Endothelial cell of umbilical vein (primary cell): ENCODE measurements around the gene DNMT3L. TPM values are rescaled to one million over a fixed set of nuclear protein-coding genes. Genes with fewer than 3 reads are reported as not detected.

Source experiments
- BruUV-seq: library from RNA; stranded (reverse); fragments of 400-500 nt; replicated peaks from 2 replicates; lab custom pipeline; 2021; lab: Mats Ljungman, UMichigan
- CTCF ChIA-PET: fragments of 300-600, 350-600 bp; sonication (Branson Sonifier 250); formaldehyde crosslinking; loops from one replicate; lab custom pipeline; 2021; ENCODE audit warnings: antibody characterized with exemption, inconsistent platforms; lab: Charles Lee
- POLR2A ChIA-PET: fragments of 300-600, 350-600 bp; sonication (Branson Sonifier 250); formaldehyde crosslinking; loops from one replicate; lab custom pipeline; 2021; ENCODE audit warnings: antibody characterized with exemption, inconsistent platforms; lab: Charles Lee
- DNase-seq: peaks from one replicate; pipeline ENCODE4 v3.0.0-alpha.2; 2011; ENCODE audit warnings: low read depth, low spot score
- FAIRE-seq: peaks from 2 replicates; lab custom pipeline; 2011; peaks lifted over from hg19 to GRCh38; lab: Jason Lieb, UNC
- H2AFZ ChIP-seq: 2 replicates; pipeline ENCODE4 v1.6.0; 2012; ENCODE audit warnings: low read depth, low read length, control low read depth, inconsistent platforms
- H3K27ac ChIP-seq: 2 replicates; pipeline ENCODE4 v1.5.1; 2011; ENCODE audit warnings: low read depth, mild to moderate bottlenecking, control low read depth, low read length, moderate library complexity; ENCODE audit not compliant: insufficient read depth
- H3K27me3 ChIP-seq, 2 experiments: 2 replicates each; pipeline versions ENCODE4 v1.6.0 to v1.6.1; 2011; ENCODE audit warnings: low read length in 2 of 2, mixed read lengths in 1 of 2; ENCODE audit not compliant: control insufficient read depth in 2 of 2, insufficient read depth in 2 of 2
- H3K36me3 ChIP-seq, 2 experiments: 2 replicates in 1 of 2; 3 replicates in 1 of 2; pipeline ENCODE4 v1.5.1; 2011; ENCODE audit warnings: low read length in 2 of 2, mild to moderate bottlenecking in 1 of 2, moderate library complexity in 1 of 2; ENCODE audit not compliant: control insufficient read depth in 2 of 2, insufficient read depth in 2 of 2; ENCODE audit errors: extremely low read depth in 1 of 2
- H3K4me1 ChIP-seq: 3 replicates; pipeline ENCODE4 v1.5.1; 2011; ENCODE audit warnings: mild to moderate bottlenecking, low read length; ENCODE audit not compliant: control insufficient read depth, insufficient read depth; ENCODE audit errors: extremely low read depth
- H3K4me2 ChIP-seq: 2 replicates; pipeline ENCODE4 v1.6.1; 2011; ENCODE audit warnings: low read length, control low read depth, mixed read lengths; ENCODE audit not compliant: insufficient read depth
- H3K4me3 ChIP-seq, 3 experiments: fragments of 200-600 bp in 1 of 3; sonication (generic), shearing (Covaris generic) in 1 of 3; replicated peaks in 1 of 3; 2 replicates each; pipeline ENCODE4 v1.5.1; 2011 to 2016; ENCODE audit warnings: control low read depth in 3 of 3, low read length in 3 of 3, mild to moderate bottlenecking in 2 of 3, inconsistent platforms in 1 of 3, low read depth in 1 of 3, moderate library complexity in 1 of 3; ENCODE audit not compliant: insufficient read depth in 1 of 3
- H3K79me2 ChIP-seq: 2 replicates; pipeline ENCODE4 v1.6.0; 2012; ENCODE audit warnings: low read length, inconsistent platforms; ENCODE audit not compliant: control insufficient read depth, insufficient read depth
- H3K9ac ChIP-seq: replicated peaks from 2 replicates; pipeline ENCODE3; 2011; ENCODE audit warnings: low read length, control low read depth; ENCODE audit not compliant: insufficient read depth; ENCODE audit errors: extremely low read depth
- H3K9me1 ChIP-seq: replicated peaks from 3 replicates; pipeline ENCODE4 v1.6.0; 2011; ENCODE audit warnings: mild to moderate bottlenecking, low read length; ENCODE audit not compliant: control insufficient read depth, insufficient read depth; ENCODE audit errors: extremely low read depth
- H3K9me3 ChIP-seq: replicated peaks from 2 replicates; pipeline ENCODE4 v1.5.1; 2012; ENCODE audit warnings: low read length, inconsistent platforms; ENCODE audit not compliant: control insufficient read depth, insufficient read depth
- H4K20me1 ChIP-seq: replicated peaks from 2 replicates; pipeline ENCODE3; 2011; ENCODE audit warnings: mild to moderate bottlenecking, low read length; ENCODE audit not compliant: control insufficient read depth, insufficient read depth; ENCODE audit errors: extremely low read depth
- CTCF ChIP-seq, 2 donors: IDR thresholded peaks; 1 replicate in 1 of 2; 2 replicates in 1 of 2; pipeline ENCODE4 v1.5.1; 2011; ENCODE audit warnings: low read length in 2 of 2, mild to moderate bottlenecking in 2 of 2, moderate library complexity in 2 of 2, control low read depth in 1 of 2, inconsistent platforms in 1 of 2, low read depth in 1 of 2; ENCODE audit not compliant: insufficient read depth in 1 of 2; ENCODE audit errors: extremely low read depth in 1 of 2
- EZH2 ChIP-seq: IDR thresholded peaks from 2 replicates; pipeline ENCODE4 v1.6.1; 2012; ENCODE audit warnings: borderline replicate concordance, low read depth, mild to moderate bottlenecking, moderate library complexity, low read length, inconsistent platforms; ENCODE audit not compliant: severe bottlenecking
- FOS ChIP-seq: IDR thresholded peaks from 2 replicates; pipeline ENCODE4 v1.6.1; 2011; ENCODE audit warnings: mild to moderate bottlenecking, low read length, moderate library complexity, borderline replicate concordance; ENCODE audit not compliant: insufficient read depth
- GATA2 ChIP-seq: IDR thresholded peaks from 2 replicates; pipeline ENCODE4 v1.7.0; 2011; ENCODE audit warnings: low read depth, mild to moderate bottlenecking, moderate library complexity, mixed read lengths, low read length; ENCODE audit not compliant: insufficient read length, insufficient read depth
- JUN ChIP-seq: IDR thresholded peaks from 2 replicates; pipeline ENCODE4 v1.6.1; 2011; ENCODE audit warnings: borderline replicate concordance, low read depth; ENCODE audit not compliant: insufficient read length, insufficient read depth
- MYC ChIP-seq: IDR thresholded peaks from one replicate; pipeline ENCODE4 v1.6.1; 2011; ENCODE audit warnings: mild to moderate bottlenecking, low read depth, low read length
- POLR2A ChIP-seq: IDR thresholded peaks from 2 replicates; pipeline ENCODE4 v1.6.1; 2012; ENCODE audit warnings: low read depth, mild to moderate bottlenecking, control low read depth, low read length
- POLR2AphosphoS5 ChIP-seq: IDR thresholded peaks from 2 replicates; pipeline ENCODE4 v1.6.1; 2012; ENCODE audit warnings: low read depth, mild to moderate bottlenecking, control low read depth, low read length, moderate library complexity; ENCODE audit not compliant: insufficient read depth
- dilution Hi-C: fragments of 300-500 bp; cut with MboI; formaldehyde crosslinking; loops from one replicate; pipeline ENCODE4 v1.15.0; 2019; ENCODE audit warnings: low sequenced_read_pairs; ENCODE audit not compliant: extremely low pct_ligation_motif_present
- intact Hi-C: fragments of 100-400 bp; cut with micrococcal nuclease; formaldehyde crosslinking; loops from one replicate; pipeline ENCODE4 v1.10.0; 2022
- polyA plus RNA-seq, 4 experiments: library from polyadenylated mRNA; depleted of rRNA in 3 of 4; stranded (reverse) in 3 of 4; unstranded in 1 of 4; fragments of >200 nt; gene quantifications; 2 replicates each; pipeline versions ENCODE4 v1.2.1 to v1.2.3, GENCODE V29; 2011 to 2012; ENCODE audit warnings: missing spikeins in 1 of 4
- total RNA-seq: library from RNA; stranded (reverse); gene quantifications from 2 replicates; pipeline ENCODE4 v1.2.3, GENCODE V29; 2021
- TF ChIP-seq, protein P1 (sequence below): IDR thresholded peaks from 2 replicates; pipeline ENCODE4 v1.6.1; 2011; ENCODE audit not compliant: insufficient read depth, insufficient read length

DNMT3L gene
- total and polyA plus RNA-seq, 2 donors (not counting 3 experiments of a cell fraction or from before 2014, with no cell fraction given): not detected

DNA sequence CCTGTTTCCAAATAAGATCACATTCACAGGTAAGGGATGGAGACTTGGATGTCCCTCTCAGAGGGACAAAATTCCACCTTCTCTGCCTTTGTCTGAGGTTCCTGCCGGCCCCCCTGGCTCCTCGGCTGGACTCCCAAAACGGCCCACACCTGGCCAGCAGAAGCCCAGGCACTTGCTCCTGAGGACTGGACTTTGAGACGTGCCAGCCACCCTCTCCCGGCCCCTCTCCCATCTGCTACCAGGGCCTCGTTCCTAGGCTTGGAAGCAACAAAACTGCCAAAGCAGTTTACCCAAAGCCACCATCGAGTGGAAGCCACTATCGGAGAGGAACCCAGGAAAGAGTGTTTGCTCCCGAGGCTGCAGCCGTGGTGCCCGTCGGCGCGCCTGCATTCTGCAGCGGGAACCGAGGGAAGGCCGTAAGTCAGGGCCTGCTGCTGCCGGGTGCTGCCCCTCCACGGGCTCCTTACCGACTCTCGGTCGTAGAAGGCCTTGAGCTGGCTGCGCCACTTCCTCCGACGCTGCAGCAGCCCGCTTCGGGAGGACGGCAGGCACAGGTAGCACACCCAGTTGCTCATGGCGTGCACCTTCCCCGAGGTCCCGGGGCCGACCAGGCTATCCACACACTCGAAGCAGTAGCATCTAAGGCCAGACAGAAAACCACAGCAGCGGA, 3.5 kb downstream of the DNMT3L start:
- Histone ChIP-seq H4K20me1 (no peaks in the 10 kb centered on the region), H3K4me1 (peaks cover 8% of the 10 kb centered on the region), H3K9ac (no peak overlapping the region), H3K4me2 (no peak overlapping the region), H3K27ac (no peak overlapping the region), H3K4me3 (no peak overlapping the region), H3K27me3 (peaks cover 0 to 2% of the 10 kb centered on the region in 2 experiments), H3K9me1 (no peaks in the 10 kb centered on the region), H3K9me3 (no peaks in the 10 kb centered on the region), H2AFZ (no peak overlapping the region), H3K79me2 (no peaks in the 10 kb centered on the region), H3K36me3 (no peaks in the 10 kb centered on the region)
- TF ChIP-seq MYC (no peak), EZH2 (no peak), POLR2AphosphoS5 (no peak), FOS (no peak), GATA2 (no peak), POLR2A (no peak), JUN (no peak), CTCF (IDR thresholded peaks at IDR 0.05; ENCODE audit: extremely low read depth in 1 of 2, insufficient read depth in 1 of 2, low read depth in 1 of 2, low read length in 2 of 2) (no peak)
- TF ChIP-seq, protein P1, sequence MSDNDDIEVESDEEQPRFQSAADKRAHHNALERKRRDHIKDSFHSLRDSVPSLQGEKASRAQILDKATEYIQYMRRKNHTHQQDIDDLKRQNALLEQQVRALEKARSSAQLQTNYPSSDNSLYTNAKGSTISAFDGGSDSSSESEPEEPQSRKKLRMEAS: no peak
- no peak for FAIRE-seq
- POLR2A ChIA-PET: no interaction called here
- dilution Hi-C loops: no loop called here
- intact Hi-C loops: no loop called here
- CTCF ChIA-PET: no interaction called here
- no peak for DNase-seq
- no TSS peak for BruUV-seq
